Erythroblast (primary cell): ENCODE measurements around the gene HAGH.

Experiments
- GATA1 ChIP-seq: IDR thresholded peaks from 2 replicates; pipeline ENCODE4 v1.6.1; 2011; ENCODE audit warnings: low read depth, mild to moderate bottlenecking, control low read depth, low read length, moderate library complexity
- POLR2A ChIP-seq: IDR thresholded peaks from 2 replicates; pipeline ENCODE4 v1.6.1; 2011; ENCODE audit warnings: mild to moderate bottlenecking, low read length

GRCh38 chr16:1870365-1871082, 43.9 kb upstream of the HAGH start:
- TF ChIP-seq POLR2A = no peak
- no peak for TF ChIP-seq GATA1
